IMR-90 (cell line): ENCODE data around the gene TSNAXIP1. TPM values are rescaled to one million over a fixed set of nuclear protein-coding genes. Genes with fewer than 3 reads are reported as not detected.

Experiments
- ATAC-seq: fragments of 200-7000 bp; cut with Tn5 transposase; 2 replicates; pipeline ENCODE4 v1.9.1; 2020; ENCODE audit warnings: low read depth, mild to moderate bottlenecking, moderate library complexity
- BruUV-seq: library from RNA; stranded (reverse); fragments of 400-500 nt; replicated peaks from 2 replicates; lab custom pipeline; 2021; lab: Mats Ljungman, UMichigan
- CTCF ChIA-PET: fragments of 300-600 bp; formaldehyde crosslinking; extraction: SDS; loops from one replicate; lab custom pipeline; 2021; ENCODE audit warnings: antibody characterized with exemption; lab: Yijun Ruan, JAX
- POLR2A ChIA-PET: fragments of 300-600 bp; sonication (Branson Sonifier 250); formaldehyde crosslinking; loops from one replicate; lab custom pipeline; 2022; ENCODE audit warnings: antibody characterized with exemption; ENCODE audit not compliant: unreplicated experiment; lab: Charles Lee
- DNase-seq: peaks from one replicate; pipeline ENCODE4 v3.0.0; 2013
- H2AFZ ChIP-seq: replicated peaks from 2 replicates; pipeline ENCODE3; 2013; ENCODE audit warnings: low read length, mild to moderate bottlenecking; ENCODE audit not compliant: poor library complexity
- H2AK5ac ChIP-seq: 2 replicates; pipeline ENCODE4 v1.6.1; 2013; ENCODE audit warnings: low read depth, low read length, inconsistent platforms
- H2AK9ac ChIP-seq: replicated peaks from 2 replicates; pipeline ENCODE3; 2013; ENCODE audit warnings: mild to moderate bottlenecking, low read depth, low read length, moderate library complexity; ENCODE audit not compliant: poor library complexity
- H2BK120ac ChIP-seq: 2 replicates; pipeline ENCODE4 v1.6.1; 2013; ENCODE audit warnings: low read depth, low read length, inconsistent platforms
- H2BK15ac ChIP-seq: 3 replicates; pipeline ENCODE4 v1.6.1; 2013; ENCODE audit warnings: low read depth, low read length, inconsistent platforms
- H2BK20ac ChIP-seq: 2 replicates; pipeline ENCODE4 v1.6.1; 2013; ENCODE audit warnings: low read depth, mild to moderate bottlenecking, inconsistent platforms, low read length, moderate library complexity
- H2BK5ac ChIP-seq: 2 replicates; pipeline ENCODE4 v1.6.1; 2013; ENCODE audit warnings: mild to moderate bottlenecking, low read depth, low read length, inconsistent platforms; ENCODE audit not compliant: poor library complexity, severe bottlenecking
- H3K14ac ChIP-seq: replicated peaks from 2 replicates; pipeline ENCODE4 v1.6.1; 2013; ENCODE audit warnings: low read depth, low read length, inconsistent platforms
- H3K18ac ChIP-seq: 2 replicates; pipeline ENCODE4 v1.6.1; 2013; ENCODE audit warnings: low read depth, low read length, control low read depth
- H3K23ac ChIP-seq: 2 replicates; pipeline ENCODE4 v1.6.1; 2013; ENCODE audit warnings: low read depth, low read length, inconsistent platforms
- H3K27ac ChIP-seq: 2 replicates; pipeline ENCODE4 v1.5.1; 2013; ENCODE audit warnings: mild to moderate bottlenecking, control low read depth, low read length; ENCODE audit not compliant: insufficient read depth
- H3K27me3 ChIP-seq: 2 replicates; pipeline ENCODE4 v1.6.1; 2013; ENCODE audit warnings: low read length; ENCODE audit not compliant: control insufficient read depth, insufficient read depth
- H3K36me3 ChIP-seq: 2 replicates; pipeline ENCODE4 v1.6.1; 2013; ENCODE audit warnings: low read length, mixed read lengths; ENCODE audit not compliant: control insufficient read depth, insufficient read depth
- H3K4ac ChIP-seq: 2 replicates; pipeline ENCODE4 v1.6.1; 2013; ENCODE audit warnings: low read depth, low read length, inconsistent platforms
- H3K4me1 ChIP-seq: 2 replicates; pipeline ENCODE4 v1.6.1; 2013; ENCODE audit warnings: low read length, mixed read lengths; ENCODE audit not compliant: control insufficient read depth, insufficient read depth
- H3K4me2 ChIP-seq: 2 replicates; pipeline ENCODE4 v1.6.1; 2013; ENCODE audit warnings: low read depth, mild to moderate bottlenecking, control low read depth, low read length, moderate library complexity
- H3K4me3 ChIP-seq: 2 replicates; pipeline ENCODE4 v1.5.1; 2013; ENCODE audit warnings: low read depth, mild to moderate bottlenecking, control low read depth, low read length, moderate library complexity; ENCODE audit not compliant: insufficient read depth
- H3K56ac ChIP-seq: 2 replicates; pipeline ENCODE4 v1.6.1; 2013; ENCODE audit warnings: low read length, inconsistent platforms; ENCODE audit not compliant: insufficient read depth; ENCODE audit errors: extremely low read depth
- H3K79me1 ChIP-seq, 2 experiments: 2 replicates each; pipeline ENCODE4 v1.6.1; 2013; ENCODE audit warnings: low read length in 2 of 2, inconsistent platforms in 1 of 2, low read depth in 1 of 2
- H3K9ac ChIP-seq: 2 replicates; pipeline ENCODE4 v1.6.1; 2013; ENCODE audit warnings: low read depth, low read length, control low read depth
- H3K9me1 ChIP-seq: 2 replicates; pipeline ENCODE4 v1.6.1; 2013; ENCODE audit warnings: low read length, inconsistent platforms; ENCODE audit not compliant: insufficient read depth
- H3K9me3 ChIP-seq: 2 replicates; pipeline ENCODE4 v1.6.1; 2013; ENCODE audit warnings: low read length; ENCODE audit not compliant: control insufficient read depth, insufficient read depth
- H4K20me1 ChIP-seq: 2 replicates; pipeline ENCODE4 v1.6.1; 2013; ENCODE audit warnings: low read length, inconsistent platforms; ENCODE audit not compliant: insufficient read depth
- H4K5ac ChIP-seq: 2 replicates; pipeline ENCODE4 v1.6.1; 2013; ENCODE audit warnings: mild to moderate bottlenecking, low read depth, low read length, control low read depth
- H4K8ac ChIP-seq, 2 experiments: 2 replicates each; pipeline ENCODE4 v1.6.1; 2013; ENCODE audit warnings: low read depth in 2 of 2, low read length in 2 of 2, control low read depth in 1 of 2, inconsistent platforms in 1 of 2
- H4K91ac ChIP-seq: 2 replicates; pipeline ENCODE4 v1.6.1; 2013; ENCODE audit warnings: low read depth, low read length, inconsistent platforms; ENCODE audit not compliant: insufficient read depth
- CEBPB ChIP-seq: IDR thresholded peaks from 2 replicates; pipeline ENCODE4 v1.6.1; 2012; ENCODE audit warnings: low read depth, low read length, improper control_type of control experiment
- MAZ ChIP-seq: IDR thresholded peaks from 2 replicates; pipeline ENCODE4 v1.6.1; 2012; ENCODE audit warnings: low read depth, mild to moderate bottlenecking, low read length, improper control_type of control experiment, moderate library complexity, borderline replicate concordance
- MXI1 ChIP-seq: IDR thresholded peaks from 2 replicates; pipeline ENCODE4 v1.6.1; 2012; ENCODE audit warnings: low read depth, mild to moderate bottlenecking, low read length, moderate library complexity, borderline replicate concordance
- WGBS, 2 experiments: methylation state at CpG; one replicate each; pipeline versions ENCODE4 v1.1.5 to v1.1.7; 2013; ENCODE audit warnings: missing lambda C conversion rate in 2 of 2; ENCODE audit not compliant: insufficient read length in 1 of 2; ENCODE audit errors: extremely low coverage in 2 of 2; 5-methylcytosine and 5-hydroxymethylcytosine counted together
- dilution Hi-C: fragments of 300-500 bp; cut with HindIII; formaldehyde crosslinking; loops from one replicate; pipeline ENCODE4 v1.14.3; 2018; ENCODE audit warnings: low sequenced_read_pairs; ENCODE audit not compliant: unreplicated experiment
- in situ Hi-C: fragments of 300-500 bp; cut with MboI; formaldehyde crosslinking; loops from 3 replicates; pipeline ENCODE4 v1.14.3; 2019; ENCODE audit warnings: low sequenced_read_pairs, inconsistent platforms, mixed read lengths
- intact Hi-C: fragments of 100-400 bp; cut with micrococcal nuclease; formaldehyde crosslinking; loops from 2 replicates; pipeline ENCODE4 v1.10.0; 2022
- polyA plus RNA-seq, 3 experiments: library from polyadenylated mRNA; depleted of rRNA; stranded (reverse); fragments of >200 nt; gene quantifications; 2 replicates each; pipeline ENCODE4 v1.2.3, GENCODE V29; 2012; ENCODE audit warnings: low replicate concordance in 1 of 3
- total RNA-seq: library from RNA; depleted of rRNA; stranded (reverse); fragments of >200 nt; gene quantifications from 2 replicates; pipeline ENCODE4 v1.2.3, GENCODE V29; 2012

Gene TSNAXIP1
- total and polyA plus RNA-seq, 2 of the 4 experiments (the other 2 are of a cell fraction), result 0.72 to 1.4 TPM

DNA sequence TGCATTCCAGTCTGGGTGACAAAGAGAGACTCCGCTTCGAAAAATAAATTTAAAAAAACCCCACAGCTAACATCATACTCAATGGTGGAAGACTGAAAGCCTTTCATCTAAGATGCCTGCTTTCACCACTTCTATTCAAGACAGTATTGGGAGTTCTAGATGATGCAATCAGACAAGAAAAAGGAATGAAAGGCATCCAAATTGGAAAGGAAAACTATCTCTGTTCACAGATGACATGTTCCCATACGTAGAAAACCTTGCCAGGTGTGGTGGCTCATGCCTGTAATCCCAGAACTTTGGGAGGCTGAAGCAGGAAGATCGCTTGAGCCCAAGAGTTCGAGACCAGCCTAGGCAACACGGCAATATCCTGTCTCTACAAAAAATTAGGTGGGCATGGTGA lies 31.4 kb upstream of the TSNAXIP1 start:
- no peak for ATAC-seq
- no peak for DNase-seq
- Histone ChIP-seq H3K4me1 (peaks cover 6% of the 10 kb centered on the region; the same call in 1 of the 2 replicates), H3K4me3 (no peak overlapping the region), H3K9ac (no peak overlapping the region), H3K36me3 (peaks cover 5% of the 10 kb centered on the region), H2AK5ac (no peak overlapping the region), H2AFZ (no peak overlapping the region), H2BK20ac (no peak overlapping the region), H3K27me3 (no peaks in the 10 kb centered on the region), H3K4ac (no peak overlapping the region), H2AK9ac (no peak overlapping the region), H2BK5ac (no peak overlapping the region), H4K20me1 (peaks cover 26% of the 10 kb centered on the region), H3K79me1 (peaks cover 11 to 57% of the 10 kb centered on the region in 2 experiments), H4K5ac (no peak overlapping the region), H3K14ac (no peak overlapping the region), H3K23ac (no peak overlapping the region), H2BK15ac (no peak overlapping the region), H3K4me2 (no peak overlapping the region), H3K9me3 (no peaks in the 10 kb centered on the region), H4K8ac (no peak overlapping the region), H3K27ac (no peak overlapping the region), H3K9me1 (peaks cover 15% of the 10 kb centered on the region; the same call in 1 of the 2 replicates), H3K56ac (no peak overlapping the region), H4K91ac (no peak overlapping the region), H3K18ac (no peak overlapping the region), H2BK120ac (no peak overlapping the region)
- BruUV-seq, result no TSS peak
- CTCF ChIA-PET, result no interaction called here
- in situ Hi-C loops, result no loop called here
- dilution Hi-C loops, result no loop called here
- POLR2A ChIA-PET, result no interaction called here
- TF ChIP-seq MXI1 (no peak), CEBPB (peak; percentile 64), MAZ (no peak)
- 100% methylated on average over 1 of the region's 6 CpGs; no CpG with 5 or more reads in 1 of the 2 experiments for WGBS, 2 experiments
- intact Hi-C loops, result no loop called here
